K562 (cell line): Measurements from ENCODE around the gene WDR64. TPM values are rescaled to one million over a fixed set of nuclear protein-coding genes. Genes with fewer than 3 reads are reported as not detected.
A peak's percentile ranks its signal among the peaks of the same experiment; 100 is the strongest.

Experiments
- BMI1 ChIP-seq: fragments of 150-350 bp; IDR thresholded peaks from 2 replicates; pipeline ENCODE4 v1.6.1; 2014; ENCODE audit warnings: low read length
- CEBPZ ChIP-seq: fragments of 150-350 bp; IDR thresholded peaks from 2 replicates; pipeline ENCODE4 v1.6.1; 2014; ENCODE audit warnings: low read depth, mild to moderate bottlenecking, low read length, borderline replicate concordance
- HINFP ChIP-seq: fragments of 450-650 bp; conservative IDR thresholded peaks from 2 replicates; pipeline ENCODE4 v1.6.1; 2016; ENCODE audit warnings: missing genetic modification characterization, low read depth, mild to moderate bottlenecking, control low read depth, missing compliant biosample characterization
- LCOR ChIP-seq: sonication (generic); formaldehyde crosslinking; IDR thresholded peaks from 2 replicates; pipeline ENCODE4 v1.8.0; 2022; ENCODE audit warnings: mild to moderate bottlenecking, missing genetic modification reagents
- MAZ ChIP-seq, 2 experiments: fragments of 450-650 bp in 1 of 2; sonication (generic) in 1 of 2; formaldehyde crosslinking; IDR thresholded peaks in 1 of 2; conservative IDR thresholded peaks in 1 of 2; 2 replicates each; pipeline versions ENCODE4 v1.4.0 to v1.5.0; 2020; ENCODE audit warnings: mild to moderate bottlenecking in 1 of 2, missing genetic modification reagents in 1 of 2
- MEIS2 ChIP-seq: fragments of 450-650 bp; IDR thresholded peaks from 2 replicates; pipeline ENCODE4 v1.6.1; 2014; ENCODE audit warnings: mild to moderate bottlenecking; ENCODE audit not compliant: partially characterized antibody
- NFATC3 ChIP-seq: fragments of 450-650 bp; IDR thresholded peaks from 2 replicates; pipeline ENCODE4 v1.6.1; 2017; ENCODE audit warnings: mild to moderate bottlenecking
- ZC3H11A ChIP-seq: IDR thresholded peaks from 2 replicates; pipeline ENCODE4 v1.6.1; 2012; ENCODE audit warnings: low read depth, low read length, improper control_type of control experiment
- ZNF655 ChIP-seq: fragments of 250-450 bp; sonication (Bioruptor Pico); IDR thresholded peaks from 2 replicates; pipeline ENCODE4 v1.5.0; 2021
- ZNF707 ChIP-seq: fragments of 250-450 bp; sonication (Bioruptor Pico); conservative IDR thresholded peaks from 2 replicates; pipeline ENCODE4 v1.8.0; 2022; ENCODE audit warnings: inconsistent platforms, mild to moderate bottlenecking, moderate library complexity
- polyA plus RNA-seq, 8 experiments: library from polyadenylated mRNA; depleted of rRNA in 4 of 8; stranded (reverse) in 5 of 8; unstranded in 3 of 8; fragments of >200 nt; fragmentation: Nextera tagmentation in 2 of 8; fragmentation: Illumina TruSeq in 1 of 8; extraction: Ambion mirVana in 2 of 8; extraction: Trizol in 1 of 8; gene quantifications; 2 replicates each; pipeline versions ENCODE4 v1.2.1 to v1.2.3, GENCODE V29; 2011 to 2014; ENCODE audit warnings: inconsistent platforms in 1 of 8, missing spikeins in 1 of 8
- total RNA-seq, 7 experiments: library from RNA; depleted of rRNA in 6 of 7; stranded (reverse); fragments of >200 nt in 6 of 7; fragmentation: Illumina TruSeq in 2 of 7; extraction: Trizol in 2 of 7; gene quantifications; 2 replicates each; pipeline versions ENCODE4 v1.2.1 to v1.2.3, GENCODE V29; 2011 to 2021; ENCODE audit warnings: low replicate concordance in 1 of 7
- TF ChIP-seq, protein P1 (sequence below): fragments of 450-650 bp; formaldehyde crosslinking; IDR thresholded peaks from 2 replicates; pipeline ENCODE4 v1.4.0; 2020; ENCODE audit warnings: mild to moderate bottlenecking, moderate library complexity
- TF ChIP-seq, protein P2 (sequence below): sonication (generic); formaldehyde crosslinking; IDR thresholded peaks from 2 replicates; pipeline ENCODE4 v1.8.1; 2023; ENCODE audit warnings: mild to moderate bottlenecking, missing genetic modification reagents
- TF ChIP-seq, protein P3 (sequence below): fragments of 450-650 bp; IDR thresholded peaks from 2 replicates; pipeline ENCODE4 v1.6.1; 2016; ENCODE audit warnings: missing biosample characterization, missing genetic modification characterization
- TF ChIP-seq, protein P4 (sequence below): fragments of 450-650 bp; IDR thresholded peaks from 2 replicates; pipeline ENCODE4 v1.6.1; 2016; ENCODE audit warnings: low read depth, mild to moderate bottlenecking, moderate library complexity
- TF ChIP-seq, protein P5 (sequence below): fragments of 450-650 bp; IDR thresholded peaks from 2 replicates; pipeline ENCODE4 v1.6.1; 2016

The WDR64 gene
- total and polyA plus RNA-seq, 9 of the 15 experiments (the other 6 are each of a cell fraction or from before 2014, with no cell fraction given) = 0.06 to 0.29 (median 0.19) TPM; not detected in 5

- TF ChIP-seq, protein P1, sequence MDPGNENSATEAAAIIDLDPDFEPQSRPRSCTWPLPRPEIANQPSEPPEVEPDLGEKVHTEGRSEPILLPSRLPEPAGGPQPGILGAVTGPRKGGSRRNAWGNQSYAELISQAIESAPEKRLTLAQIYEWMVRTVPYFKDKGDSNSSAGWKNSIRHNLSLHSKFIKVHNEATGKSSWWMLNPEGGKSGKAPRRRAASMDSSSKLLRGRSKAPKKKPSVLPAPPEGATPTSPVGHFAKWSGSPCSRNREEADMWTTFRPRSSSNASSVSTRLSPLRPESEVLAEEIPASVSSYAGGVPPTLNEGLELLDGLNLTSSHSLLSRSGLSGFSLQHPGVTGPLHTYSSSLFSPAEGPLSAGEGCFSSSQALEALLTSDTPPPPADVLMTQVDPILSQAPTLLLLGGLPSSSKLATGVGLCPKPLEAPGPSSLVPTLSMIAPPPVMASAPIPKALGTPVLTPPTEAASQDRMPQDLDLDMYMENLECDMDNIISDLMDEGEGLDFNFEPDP (CRISPR knock-in tag) = no peak
- TF ChIP-seq, protein P2, sequence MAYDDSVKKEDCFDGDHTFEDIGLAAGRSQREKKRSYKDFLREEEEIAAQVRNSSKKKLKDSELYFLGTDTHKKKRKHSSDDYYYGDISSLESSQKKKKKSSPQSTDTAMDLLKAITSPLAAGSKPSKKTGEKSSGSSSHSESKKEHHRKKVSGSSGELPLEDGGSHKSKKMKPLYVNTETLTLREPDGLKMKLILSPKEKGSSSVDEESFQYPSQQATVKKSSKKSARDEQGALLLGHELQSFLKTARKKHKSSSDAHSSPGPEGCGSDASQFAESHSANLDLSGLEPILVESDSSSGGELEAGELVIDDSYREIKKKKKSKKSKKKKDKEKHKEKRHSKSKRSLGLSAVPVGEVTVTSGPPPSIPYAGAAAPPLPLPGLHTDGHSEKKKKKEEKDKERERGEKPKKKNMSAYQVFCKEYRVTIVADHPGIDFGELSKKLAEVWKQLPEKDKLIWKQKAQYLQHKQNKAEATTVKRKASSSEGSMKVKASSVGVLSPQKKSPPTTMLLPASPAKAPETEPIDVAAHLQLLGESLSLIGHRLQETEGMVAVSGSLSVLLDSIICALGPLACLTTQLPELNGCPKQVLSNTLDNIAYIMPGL (CRISPR knock-in tag) = no peak
- TF ChIP-seq CEBPZ (no peak), NFATC3 (no peak), HINFP (tag) (no peak), LCOR (CRISPR knock-in tag) (no peak), ZNF655 (CRISPR knock-in tag) (no peak), ZC3H11A (no peak), BMI1 (no peak), MEIS2 (peak; percentile 41), ZNF707 (no peak), MAZ (CRISPR knock-in tag; conservative IDR thresholded peaks at IDR 0.05 in 1 of 2, IDR thresholded peaks at IDR 0.05 in 1 of 2) (0 out of 4 replicates have a peak, but pooled peaks of 1 of the 2 experiments have one; percentile 14)
- TF ChIP-seq, protein P3, sequence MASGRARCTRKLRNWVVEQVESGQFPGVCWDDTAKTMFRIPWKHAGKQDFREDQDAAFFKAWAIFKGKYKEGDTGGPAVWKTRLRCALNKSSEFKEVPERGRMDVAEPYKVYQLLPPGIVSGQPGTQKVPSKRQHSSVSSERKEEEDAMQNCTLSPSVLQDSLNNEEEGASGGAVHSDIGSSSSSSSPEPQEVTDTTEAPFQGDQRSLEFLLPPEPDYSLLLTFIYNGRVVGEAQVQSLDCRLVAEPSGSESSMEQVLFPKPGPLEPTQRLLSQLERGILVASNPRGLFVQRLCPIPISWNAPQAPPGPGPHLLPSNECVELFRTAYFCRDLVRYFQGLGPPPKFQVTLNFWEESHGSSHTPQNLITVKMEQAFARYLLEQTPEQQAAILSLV (tag) = no peak
- TF ChIP-seq, protein P4, sequence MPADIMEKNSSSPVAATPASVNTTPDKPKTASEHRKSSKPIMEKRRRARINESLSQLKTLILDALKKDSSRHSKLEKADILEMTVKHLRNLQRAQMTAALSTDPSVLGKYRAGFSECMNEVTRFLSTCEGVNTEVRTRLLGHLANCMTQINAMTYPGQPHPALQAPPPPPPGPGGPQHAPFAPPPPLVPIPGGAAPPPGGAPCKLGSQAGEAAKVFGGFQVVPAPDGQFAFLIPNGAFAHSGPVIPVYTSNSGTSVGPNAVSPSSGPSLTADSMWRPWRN = no peak
- TF ChIP-seq, protein P5, sequence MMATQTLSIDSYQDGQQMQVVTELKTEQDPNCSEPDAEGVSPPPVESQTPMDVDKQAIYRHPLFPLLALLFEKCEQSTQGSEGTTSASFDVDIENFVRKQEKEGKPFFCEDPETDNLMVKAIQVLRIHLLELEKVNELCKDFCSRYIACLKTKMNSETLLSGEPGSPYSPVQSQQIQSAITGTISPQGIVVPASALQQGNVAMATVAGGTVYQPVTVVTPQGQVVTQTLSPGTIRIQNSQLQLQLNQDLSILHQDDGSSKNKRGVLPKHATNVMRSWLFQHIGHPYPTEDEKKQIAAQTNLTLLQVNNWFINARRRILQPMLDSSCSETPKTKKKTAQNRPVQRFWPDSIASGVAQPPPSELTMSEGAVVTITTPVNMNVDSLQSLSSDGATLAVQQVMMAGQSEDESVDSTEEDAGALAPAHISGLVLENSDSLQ = 0 out of 2 replicates have a peak, but pooled peaks have one; percentile 6
Observed at GRCh38 chr1:241846375-241846774, 194.3 kb downstream of the WDR64 start (continued).
